Smooth muscle cell (in vitro differentiated cells): ENCODE data around the gene FAAH2. TPM values are rescaled to one million over a fixed set of nuclear protein-coding genes. Genes with fewer than 3 reads are reported as not detected.

ENCODE experiments used
- DNase-seq: peaks from one replicate; lab custom pipeline; 2025; ENCODE audit not compliant: unreplicated experiment; lab: John Stamatoyannopoulos, UW
- H2AFZ ChIP-seq: fragments of 200-600 bp; sonication (generic); 2 replicates; pipeline ENCODE4 v1.6.0; 2016; ENCODE audit warnings: antibody characterized with exemption, low read depth, mild to moderate bottlenecking
- H3F3A ChIP-seq: fragments of 200-600 bp; sonication (generic); 2 replicates; pipeline ENCODE4 v1.6.0; 2017; ENCODE audit warnings: antibody characterized with exemption, low read depth
- H3K27ac ChIP-seq: fragments of 200-600 bp; sonication (generic); 2 replicates; pipeline ENCODE4 v1.5.1; 2016; ENCODE audit warnings: low read depth, mild to moderate bottlenecking
- H3K27me3 ChIP-seq: fragments of 200-600 bp; sonication (generic); 2 replicates; pipeline ENCODE4 v1.6.1; 2016; ENCODE audit warnings: low read depth, mild to moderate bottlenecking
- H3K36me3 ChIP-seq: fragments of 200-600 bp; sonication (generic); 2 replicates; pipeline ENCODE4 v1.5.1; 2016; ENCODE audit warnings: low read depth
- H3K4me1 ChIP-seq: fragments of 200-600 bp; sonication (generic); 2 replicates; pipeline ENCODE4 v1.5.1; 2016; ENCODE audit warnings: low read depth
- H3K4me2 ChIP-seq: fragments of 200-600 bp; sonication (generic); 2 replicates; pipeline ENCODE4 v1.6.0; 2016; ENCODE audit warnings: mild to moderate bottlenecking
- H3K4me3 ChIP-seq: fragments of 200-600 bp; sonication (generic); 2 replicates; pipeline ENCODE4 v1.5.1; 2016; ENCODE audit warnings: mild to moderate bottlenecking
- H3K79me2 ChIP-seq: fragments of 200-600 bp; sonication (generic); 2 replicates; pipeline ENCODE4 v1.6.0; 2016; ENCODE audit warnings: low read depth, mild to moderate bottlenecking
- H3K9ac ChIP-seq: fragments of 200-600 bp; sonication (generic); 2 replicates; pipeline ENCODE4 v1.6.0; 2016; ENCODE audit warnings: low read depth
- H3K9me3 ChIP-seq: fragments of 200-600 bp; sonication (generic); replicated peaks from 2 replicates; pipeline ENCODE4 v1.5.1; 2016; ENCODE audit warnings: low read depth
- H4K20me1 ChIP-seq: fragments of 200-600 bp; sonication (generic); 2 replicates; pipeline ENCODE4 v1.6.0; 2016; ENCODE audit warnings: low read depth
- WGBS: methylation state at CpG from one replicate; pipeline ENCODE4 v1.1.7; 2016; ENCODE audit warnings: low lambda C conversion rate; 5-methylcytosine and 5-hydroxymethylcytosine counted together
- polyA plus RNA-seq: library from polyadenylated mRNA; unstranded; fragments of >200 nt; fragmentation: Nextera tagmentation; extraction: Ambion mirVana; gene quantifications from 2 replicates; pipeline ENCODE4 v1.2.1, GENCODE V29; 2016
- total RNA-seq: library from RNA; depleted of rRNA; stranded (reverse); fragments of >200 nt; gene quantifications from 2 replicates; pipeline ENCODE4 v1.2.3, GENCODE V29; 2014
- TF ChIP-seq, protein P1 (sequence below): fragments of 200-600 bp; sonication (generic); IDR thresholded peaks from 2 replicates; pipeline ENCODE4 v1.5.1; 2017; ENCODE audit warnings: borderline replicate concordance, mild to moderate bottlenecking, antibody characterized with exemption; ENCODE audit not compliant: insufficient read depth, poor library complexity, severe bottlenecking

FAAH2 gene, protein sequence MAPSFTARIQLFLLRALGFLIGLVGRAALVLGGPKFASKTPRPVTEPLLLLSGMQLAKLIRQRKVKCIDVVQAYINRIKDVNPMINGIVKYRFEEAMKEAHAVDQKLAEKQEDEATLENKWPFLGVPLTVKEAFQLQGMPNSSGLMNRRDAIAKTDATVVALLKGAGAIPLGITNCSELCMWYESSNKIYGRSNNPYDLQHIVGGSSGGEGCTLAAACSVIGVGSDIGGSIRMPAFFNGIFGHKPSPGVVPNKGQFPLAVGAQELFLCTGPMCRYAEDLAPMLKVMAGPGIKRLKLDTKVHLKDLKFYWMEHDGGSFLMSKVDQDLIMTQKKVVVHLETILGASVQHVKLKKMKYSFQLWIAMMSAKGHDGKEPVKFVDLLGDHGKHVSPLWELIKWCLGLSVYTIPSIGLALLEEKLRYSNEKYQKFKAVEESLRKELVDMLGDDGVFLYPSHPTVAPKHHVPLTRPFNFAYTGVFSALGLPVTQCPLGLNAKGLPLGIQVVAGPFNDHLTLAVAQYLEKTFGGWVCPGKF
- total RNA-seq, result 0.99 and 1.6 TPM in 2 replicates
- polyA plus RNA-seq, result 0.37 and 1.4 TPM in 2 replicates

DNA sequence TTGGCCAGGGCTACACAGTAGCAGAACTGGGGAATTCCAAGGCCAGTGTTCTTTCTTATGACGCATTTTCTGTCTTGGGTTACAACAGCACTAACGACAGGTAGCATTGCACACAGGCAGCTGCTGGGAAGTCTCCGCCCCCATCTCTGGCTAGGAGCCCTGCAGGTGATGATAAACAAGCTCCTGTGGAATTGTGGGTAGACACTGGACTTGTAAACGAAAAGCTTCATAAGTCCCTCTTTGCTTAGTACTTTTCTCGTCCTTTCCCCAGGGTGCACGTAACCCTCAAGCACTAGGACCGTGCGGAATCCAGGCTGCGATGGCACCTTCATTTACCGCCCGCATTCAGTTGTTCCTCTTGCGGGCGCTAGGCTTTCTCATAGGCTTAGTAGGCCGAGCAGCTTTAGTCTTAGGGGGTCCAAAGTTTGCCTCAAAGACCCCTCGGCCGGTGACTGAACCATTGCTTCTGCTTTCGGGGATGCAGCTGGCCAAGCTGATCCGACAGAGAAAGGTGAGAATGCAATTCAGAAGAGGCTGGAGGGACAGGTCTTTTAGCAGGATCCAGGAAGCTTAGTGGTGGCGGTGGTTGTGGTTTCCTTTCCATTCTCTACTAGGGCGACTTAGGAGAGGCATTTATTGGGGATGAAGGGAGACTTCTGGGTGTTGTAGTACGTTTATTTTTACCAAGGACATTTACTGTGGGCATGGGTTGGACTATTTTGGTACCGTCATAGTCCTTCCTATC lies at the start of gene FAAH2:
FAAH2 (plus strand) TSS at position 200 of the 745 bp plus-strand sequence; CDS start at position 320, 120 bp downstream.
- no peaks in the 10 kb centered on the region for H3K79me2 ChIP-seq
- 20% methylated on average over 22 of the region's 22 CpGs for WGBS
- H3K9me3 ChIP-seq, result no peaks in the 10 kb centered on the region
- H3K27ac ChIP-seq, result peak within 1 kb of the TSS; percentile 68
- no peaks in the 10 kb centered on the region for H3K4me1 ChIP-seq
- no peaks in the 10 kb centered on the region for H3K36me3 ChIP-seq
- H3F3A ChIP-seq, result no peaks in the 10 kb centered on the region
- peak within 1 kb of the TSS; percentile 69 for H2AFZ ChIP-seq
- peak within 1 kb of the TSS; percentile 55 for H3K4me3 ChIP-seq
- TF ChIP-seq, protein P1, sequence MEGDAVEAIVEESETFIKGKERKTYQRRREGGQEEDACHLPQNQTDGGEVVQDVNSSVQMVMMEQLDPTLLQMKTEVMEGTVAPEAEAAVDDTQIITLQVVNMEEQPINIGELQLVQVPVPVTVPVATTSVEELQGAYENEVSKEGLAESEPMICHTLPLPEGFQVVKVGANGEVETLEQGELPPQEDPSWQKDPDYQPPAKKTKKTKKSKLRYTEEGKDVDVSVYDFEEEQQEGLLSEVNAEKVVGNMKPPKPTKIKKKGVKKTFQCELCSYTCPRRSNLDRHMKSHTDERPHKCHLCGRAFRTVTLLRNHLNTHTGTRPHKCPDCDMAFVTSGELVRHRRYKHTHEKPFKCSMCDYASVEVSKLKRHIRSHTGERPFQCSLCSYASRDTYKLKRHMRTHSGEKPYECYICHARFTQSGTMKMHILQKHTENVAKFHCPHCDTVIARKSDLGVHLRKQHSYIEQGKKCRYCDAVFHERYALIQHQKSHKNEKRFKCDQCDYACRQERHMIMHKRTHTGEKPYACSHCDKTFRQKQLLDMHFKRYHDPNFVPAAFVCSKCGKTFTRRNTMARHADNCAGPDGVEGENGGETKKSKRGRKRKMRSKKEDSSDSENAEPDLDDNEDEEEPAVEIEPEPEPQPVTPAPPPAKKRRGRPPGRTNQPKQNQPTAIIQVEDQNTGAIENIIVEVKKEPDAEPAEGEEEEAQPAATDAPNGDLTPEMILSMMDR, result no peak
- DNase-seq, result no peak
- H4K20me1 ChIP-seq, result no peaks in the 10 kb centered on the region
- H3K4me2 ChIP-seq, result peak within 1 kb of the TSS; percentile 80
- no peak within 1 kb of the TSS for H3K9ac ChIP-seq
- H3K27me3 ChIP-seq, result no peaks in the 10 kb centered on the region

DNA sequence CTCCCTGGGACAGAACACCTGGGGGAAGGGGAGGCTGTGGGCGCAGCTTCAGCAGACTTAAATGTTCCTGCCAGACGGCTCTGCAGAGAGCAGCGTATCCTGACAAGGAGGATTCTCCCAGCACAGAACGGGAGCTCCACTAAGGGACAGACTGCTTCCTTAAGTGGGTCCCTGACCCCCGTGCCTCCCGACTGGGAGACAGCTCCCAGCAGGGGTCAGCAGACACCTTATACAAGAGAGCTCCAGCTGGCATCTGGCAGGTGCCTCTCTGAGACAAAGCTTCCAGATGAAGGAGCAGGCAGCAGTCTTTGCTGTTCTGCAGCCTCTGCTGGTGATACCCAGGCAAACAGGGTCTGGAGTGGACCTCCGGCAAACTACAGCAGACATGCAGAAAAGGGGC lies 44.5 kb upstream of the FAAH2 start:
- 78% methylated on average over 7 of the region's 7 CpGs for WGBS
- Histone ChIP-seq H3K36me3 (no peaks in the 10 kb centered on the region), H3K4me3 (no peak overlapping the region), H3K4me1 (no peaks in the 10 kb centered on the region), H3K27ac (no peak overlapping the region), H2AFZ (no peak overlapping the region), H3K27me3 (no peaks in the 10 kb centered on the region), H3F3A (no peaks in the 10 kb centered on the region), H4K20me1 (no peaks in the 10 kb centered on the region), H3K4me2 (no peak overlapping the region), H3K79me2 (no peaks in the 10 kb centered on the region), H3K9ac (no peak overlapping the region), H3K9me3 (no peaks in the 10 kb centered on the region)
- DNase-seq, result no peak
- TF ChIP-seq, protein P1, result no peak

DNA sequence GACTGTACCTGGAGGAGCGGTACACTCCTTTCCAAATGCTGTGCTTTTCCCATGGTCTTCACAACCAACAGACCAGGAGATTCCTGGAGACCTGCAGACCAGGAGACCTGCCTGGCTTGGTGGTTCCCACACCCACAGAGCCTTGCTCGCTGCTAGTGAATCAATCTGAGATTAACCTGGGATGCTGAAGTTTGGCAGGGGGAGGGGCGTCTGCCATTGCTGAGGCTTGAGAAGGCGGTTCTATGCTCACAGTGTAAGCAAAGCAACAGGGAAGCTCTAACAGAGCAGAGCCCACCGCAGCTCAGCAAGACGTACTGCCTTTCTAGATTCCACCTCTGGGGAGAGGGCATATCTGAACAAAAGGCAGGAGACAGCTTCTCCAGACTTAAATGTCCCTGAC lies 34.5 kb upstream of the FAAH2 start:
- no peaks in the 10 kb centered on the region for H3F3A ChIP-seq
- H3K4me3 ChIP-seq, result no peak overlapping the region
- peaks cover 4% of the 10 kb centered on the region for H3K9me3 ChIP-seq
- H3K36me3 ChIP-seq, result no peaks in the 10 kb centered on the region
- no peak overlapping the region for H3K9ac ChIP-seq
- WGBS, result 91% methylated on average over 6 of the region's 6 CpGs
- no peaks in the 10 kb centered on the region for H3K27me3 ChIP-seq
- TF ChIP-seq, protein P1, result no peak
- H3K79me2 ChIP-seq, result no peaks in the 10 kb centered on the region
- DNase-seq, result no peak
- no peak overlapping the region for H3K4me2 ChIP-seq
- H4K20me1 ChIP-seq, result no peaks in the 10 kb centered on the region
- H2AFZ ChIP-seq, result no peak overlapping the region
- no peak overlapping the region for H3K27ac ChIP-seq
- H3K4me1 ChIP-seq, result no peaks in the 10 kb centered on the region
